Measurements from ENCODE around the gene TBXT.

DNA sequence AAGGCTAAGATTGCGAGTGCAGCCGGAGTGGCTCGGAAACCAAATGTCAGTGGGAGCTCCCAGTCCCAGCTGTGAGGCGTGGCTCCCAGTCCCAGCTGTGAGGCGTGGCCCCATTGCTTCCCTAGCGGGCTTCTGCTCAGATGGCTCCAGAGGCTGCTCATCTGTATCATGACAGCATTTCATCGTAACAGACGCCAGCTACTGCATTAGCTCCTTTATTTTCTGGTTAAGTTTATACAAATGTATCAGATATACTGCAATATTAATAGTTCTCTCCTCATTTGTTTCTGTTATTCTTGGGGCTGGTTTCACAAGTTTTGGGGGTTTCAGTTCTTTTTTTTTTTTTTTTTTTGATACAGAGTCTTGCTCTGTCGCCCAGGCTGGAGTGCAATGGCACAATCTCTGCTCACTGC is 34.7 kb upstream of the TBXT start:
- TF ChIP-seq, protein P1, sequence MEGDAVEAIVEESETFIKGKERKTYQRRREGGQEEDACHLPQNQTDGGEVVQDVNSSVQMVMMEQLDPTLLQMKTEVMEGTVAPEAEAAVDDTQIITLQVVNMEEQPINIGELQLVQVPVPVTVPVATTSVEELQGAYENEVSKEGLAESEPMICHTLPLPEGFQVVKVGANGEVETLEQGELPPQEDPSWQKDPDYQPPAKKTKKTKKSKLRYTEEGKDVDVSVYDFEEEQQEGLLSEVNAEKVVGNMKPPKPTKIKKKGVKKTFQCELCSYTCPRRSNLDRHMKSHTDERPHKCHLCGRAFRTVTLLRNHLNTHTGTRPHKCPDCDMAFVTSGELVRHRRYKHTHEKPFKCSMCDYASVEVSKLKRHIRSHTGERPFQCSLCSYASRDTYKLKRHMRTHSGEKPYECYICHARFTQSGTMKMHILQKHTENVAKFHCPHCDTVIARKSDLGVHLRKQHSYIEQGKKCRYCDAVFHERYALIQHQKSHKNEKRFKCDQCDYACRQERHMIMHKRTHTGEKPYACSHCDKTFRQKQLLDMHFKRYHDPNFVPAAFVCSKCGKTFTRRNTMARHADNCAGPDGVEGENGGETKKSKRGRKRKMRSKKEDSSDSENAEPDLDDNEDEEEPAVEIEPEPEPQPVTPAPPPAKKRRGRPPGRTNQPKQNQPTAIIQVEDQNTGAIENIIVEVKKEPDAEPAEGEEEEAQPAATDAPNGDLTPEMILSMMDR (IDR thresholded peaks at IDR 0.05): no peak
- TF ChIP-seq POLR2A (IDR thresholded peaks at IDR 0.05) (no peak), POLR2AphosphoS5 (IDR thresholded peaks at IDR 0.05) (no peak)

Measured in stomach (tissue), 4 donors.